GM10248 (cell line): ENCODE results near the gene PTH2.
A peak's percentile ranks its signal among the peaks of the same experiment; 100 is the strongest.

Experiments used
- CTCF ChIA-PET: fragments of 300-600 bp; sonication (Branson Sonifier 250); formaldehyde crosslinking; extraction: SDS; loops from one replicate; lab custom pipeline; 2021; ENCODE audit warnings: antibody characterized with exemption; lab: Yijun Ruan, JAX
- POLR2A ChIA-PET: fragments of 350-650 bp; sonication (Branson Sonifier 250); formaldehyde crosslinking; extraction: SDS; loops from one replicate; lab custom pipeline; 2020; ENCODE audit warnings: antibody characterized with exemption; lab: Yijun Ruan, JAX
- DNase-seq: peaks from one replicate; pipeline ENCODE4 v3.0.0; 2012; ENCODE audit errors: extremely low spot score
- CTCF ChIP-seq: IDR thresholded peaks from 2 replicates; pipeline ENCODE4 v1.5.1; 2012; ENCODE audit warnings: mild to moderate bottlenecking, low read depth; ENCODE audit errors: extremely low read depth, missing control alignments, control extremely low read depth

The PTH2 gene

GRCh38 chr19:49395581-49396407 is 27.4 kb downstream of the PTH2 start:
- no peak for TF ChIP-seq CTCF
- CTCF ChIA-PET: interaction anchor here (1.0 kb wide), 1 partner anchor 47 kb away, joined by 3 read pairs; no protein-coding TSS in a partner anchor
- DNase-seq: no peak
- POLR2A ChIA-PET: interaction anchor here (0.5 kb wide), 1 partner anchor 17 kb away, joined by 4 read pairs; no protein-coding TSS in a partner anchor

- POLR2A ChIA-PET: no interaction called here
- no peak for DNase-seq
- CTCF ChIA-PET: interaction anchor here (1.0 to 1.9 kb wide), 4 partner anchors 15 to 176 kb away, joined by 3 to 4 read pairs (median 4); no protein-coding TSS in a partner anchor
- TF ChIP-seq CTCF: no peak
Measured at GRCh38 chr19:49393881-49394280, 29.4 kb downstream of the PTH2 start.

GRCh38 chr19:49391581-49392399 is 31.5 kb downstream of the PTH2 start:
- POLR2A ChIA-PET: no interaction called here
- peak; percentile 89 for TF ChIP-seq CTCF
- CTCF ChIA-PET: interaction anchor here (0.7 to 4.1 kb wide), 34 partner anchors 9 to 179 kb away, joined by 3 to 33 read pairs (median 6); partner anchors contain the start of genes FLT3LG, GFY and SLC17A7
- DNase-seq: peak; percentile 88

- POLR2A ChIA-PET: no interaction called here
- peak; percentile 15 for DNase-seq
- CTCF ChIA-PET: interaction anchor here (0.7 to 4.1 kb wide), 31 partner anchors 10 to 180 kb away, joined by 3 to 33 read pairs (median 7); partner anchors contain the start of genes GFY and SLC17A7
- TF ChIP-seq CTCF: no peak
Measured at GRCh38 chr19:49390929-49391359, 32.3 kb downstream of the PTH2 start.

GRCh38 chr19:49390131-49390928 is 32.9 kb downstream of the PTH2 start:
- DNase-seq: peak; percentile 18
- POLR2A ChIA-PET: no interaction called here
- TF ChIP-seq CTCF: no peak
- CTCF ChIA-PET: interaction anchor here (0.9 to 4.1 kb wide), 21 partner anchors 9 to 164 kb away, joined by 3 to 33 read pairs (median 7); partner anchors contain the start of genes GFY and SLC17A7
